RKO (cell line): Measurements from ENCODE around the gene ZNF318.
A peak's percentile ranks its signal among the peaks of the same experiment; 100 is the strongest.
"Not testable (repeated sequence)": the region's sequence is repeated elsewhere in the genome, so short reads cannot be mapped to it uniquely, and the experiment has no call there.

Experiments
- DNase-seq: peaks from one replicate; pipeline ENCODE4 v3.0.0-alpha.2; 2016; ENCODE audit warnings: low spot score

ZNF318 gene

DNA sequence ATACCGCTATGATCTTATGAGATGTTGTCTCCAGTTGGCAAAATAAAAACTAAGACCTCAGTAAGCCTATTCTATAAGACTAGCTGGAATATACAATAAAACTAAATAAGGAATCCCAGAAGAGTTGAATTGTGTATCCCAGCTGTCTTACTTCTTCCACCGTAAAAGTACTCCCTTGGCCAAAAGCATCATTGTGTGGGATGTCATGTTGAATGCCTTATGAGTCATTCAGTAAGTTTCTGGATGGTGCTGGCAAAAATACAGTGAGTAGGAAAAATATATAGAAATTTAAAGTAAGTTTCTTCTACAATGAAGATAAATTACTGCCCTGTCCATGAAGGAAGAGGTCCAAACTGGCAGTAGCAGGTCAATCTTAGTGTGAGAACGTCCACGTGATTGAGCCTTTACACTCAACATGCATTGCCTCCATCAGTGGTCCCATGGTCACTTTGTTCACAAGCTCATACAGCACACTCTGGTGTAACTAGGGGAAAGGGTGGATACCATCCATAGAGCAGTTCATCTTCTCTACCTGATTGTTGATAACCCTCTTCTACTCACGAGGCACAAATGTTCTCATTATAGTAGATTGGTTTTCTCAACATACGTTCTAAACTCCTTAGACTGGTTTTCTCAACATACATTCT lies 13.7 kb upstream of the ZNF318 start:
- DNase-seq: peak; percentile 25

DNA sequence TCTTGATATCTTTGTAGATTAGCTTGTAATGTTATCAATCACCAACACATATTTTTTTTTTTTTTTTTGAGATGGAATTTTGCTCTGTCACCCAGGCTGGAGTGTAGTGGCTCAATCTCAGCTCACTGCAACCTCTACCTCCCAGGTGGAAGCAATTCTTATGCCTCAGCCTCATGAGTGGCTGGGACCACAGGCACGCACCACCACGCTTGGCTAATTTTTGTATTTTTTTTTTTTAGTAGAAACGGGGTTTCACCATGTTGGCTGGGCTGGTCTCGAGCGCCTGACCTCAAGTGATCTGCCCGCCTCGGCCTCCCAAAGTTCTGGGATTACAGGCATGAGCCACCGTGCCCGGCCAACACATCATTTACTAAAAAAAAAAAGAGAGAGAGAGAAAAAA lies 11.4 kb upstream of the ZNF318 start:
- DNase-seq: not testable (repeated sequence)

DNA sequence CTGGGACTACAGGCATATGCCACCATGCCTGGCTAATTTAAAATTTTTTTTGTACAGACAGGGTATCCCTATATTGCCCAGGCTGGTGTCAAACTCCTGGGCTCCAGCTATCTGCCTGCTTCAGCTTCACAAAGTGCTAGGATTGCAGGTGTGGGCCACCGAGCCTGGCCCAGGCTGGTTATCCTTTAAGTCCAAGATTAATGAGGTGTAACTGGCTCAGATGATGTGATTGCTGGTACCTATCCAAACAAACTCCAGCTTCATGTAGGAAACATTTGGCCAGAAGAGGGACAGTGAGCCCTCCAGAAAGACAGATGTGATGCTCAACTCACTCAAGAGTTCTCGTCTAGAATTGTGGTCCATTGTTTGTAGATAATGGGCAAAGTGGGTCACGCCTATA lies 9.2 kb upstream of the ZNF318 start:
- DNase-seq: no peak

DNA sequence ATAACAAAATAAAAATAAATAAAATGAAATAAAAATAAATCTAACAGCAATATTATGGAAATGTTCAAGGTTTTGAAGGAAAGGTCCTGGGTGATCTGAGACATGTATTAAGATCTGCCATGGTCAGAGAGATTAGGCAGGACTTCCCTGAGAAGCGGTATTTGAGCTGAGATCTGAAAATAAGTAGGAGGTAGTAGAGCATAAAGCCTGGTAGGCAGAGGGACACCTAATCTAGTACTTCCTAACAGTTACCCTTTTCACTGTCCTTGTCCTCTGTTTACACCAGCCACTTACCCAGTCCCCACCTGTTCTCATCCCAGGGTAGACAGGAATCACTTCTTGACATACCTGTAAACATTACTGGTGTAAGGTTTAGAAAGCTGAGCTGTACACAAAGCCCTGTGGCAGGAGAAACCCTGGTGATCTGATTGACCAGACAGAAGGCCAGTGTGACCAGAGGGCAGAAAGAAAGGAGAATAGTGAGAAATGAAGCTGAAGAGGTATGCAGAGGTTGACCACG lies 8.3 kb upstream of the ZNF318 start:
- no peak for DNase-seq

DNA sequence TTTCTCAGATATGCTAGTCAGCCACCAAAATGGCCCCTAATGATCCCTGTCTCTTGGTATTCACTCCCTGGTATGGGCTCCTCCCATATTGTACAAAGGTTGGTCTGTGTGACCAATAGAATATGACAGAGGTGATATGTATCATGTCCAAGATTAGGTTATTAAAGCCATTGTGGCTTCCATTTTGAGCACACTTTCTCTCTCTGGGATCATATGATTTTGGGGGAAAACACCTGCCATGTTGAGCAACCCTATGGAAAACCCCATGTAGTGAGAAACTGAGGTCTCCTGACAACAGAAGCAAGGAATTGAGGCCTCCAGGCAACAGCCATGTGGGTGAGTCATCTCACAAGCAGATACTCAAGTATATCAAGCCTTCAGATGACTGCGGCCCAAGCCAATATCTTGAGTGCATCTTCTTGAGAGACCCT lies 7.1 kb upstream of the ZNF318 start:
- no peak for DNase-seq

DNA sequence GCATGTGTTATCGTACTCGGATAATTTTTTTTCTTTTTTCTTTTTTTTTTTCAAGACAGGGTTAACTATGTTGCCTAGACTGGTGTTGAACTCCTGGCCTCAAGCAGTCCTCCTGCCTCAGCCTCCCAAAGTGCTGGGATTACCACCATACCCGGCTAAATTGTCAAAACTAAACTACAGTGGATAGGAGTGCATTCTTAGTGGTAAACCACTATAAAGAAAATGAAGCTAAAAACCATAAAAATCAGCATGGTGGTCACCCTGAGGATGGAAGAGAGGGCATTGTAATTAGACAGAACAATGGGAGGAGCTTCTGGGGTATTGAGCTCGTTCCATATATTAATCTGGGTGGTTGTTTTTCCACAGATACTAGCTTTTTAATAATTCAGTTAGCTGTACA lies 6.2 kb upstream of the ZNF318 start:
- no peak for DNase-seq

DNA sequence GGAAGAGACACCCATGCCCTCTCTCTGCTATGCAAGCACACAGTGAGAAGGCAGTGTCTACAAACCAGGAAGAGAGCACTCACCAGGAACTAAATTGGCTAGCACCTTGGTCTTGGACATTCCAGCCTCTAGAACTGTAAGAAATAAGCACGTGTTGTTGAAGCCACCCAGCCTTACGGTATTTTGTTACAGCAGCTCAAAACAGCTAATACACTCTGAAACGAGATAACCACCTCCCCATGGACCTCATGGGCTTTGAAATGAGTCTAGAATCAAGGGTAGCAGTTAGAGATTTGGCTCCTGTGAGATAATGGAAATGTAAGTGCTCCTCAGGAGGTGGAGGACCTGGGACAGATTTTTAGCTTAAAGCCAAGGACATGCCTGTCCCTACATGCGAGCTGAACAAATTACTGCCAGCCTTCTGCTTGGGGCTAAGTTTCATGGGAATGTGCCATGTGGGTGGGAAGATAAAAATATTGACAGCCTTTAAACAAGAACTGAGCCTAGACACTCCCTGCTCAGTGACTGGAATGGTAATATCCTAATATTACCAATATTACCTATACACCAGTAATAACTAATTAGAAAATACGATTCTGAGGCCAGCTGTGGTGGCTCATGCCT lies 3.9 kb upstream of the ZNF318 start:
- no peak for DNase-seq

DNA sequence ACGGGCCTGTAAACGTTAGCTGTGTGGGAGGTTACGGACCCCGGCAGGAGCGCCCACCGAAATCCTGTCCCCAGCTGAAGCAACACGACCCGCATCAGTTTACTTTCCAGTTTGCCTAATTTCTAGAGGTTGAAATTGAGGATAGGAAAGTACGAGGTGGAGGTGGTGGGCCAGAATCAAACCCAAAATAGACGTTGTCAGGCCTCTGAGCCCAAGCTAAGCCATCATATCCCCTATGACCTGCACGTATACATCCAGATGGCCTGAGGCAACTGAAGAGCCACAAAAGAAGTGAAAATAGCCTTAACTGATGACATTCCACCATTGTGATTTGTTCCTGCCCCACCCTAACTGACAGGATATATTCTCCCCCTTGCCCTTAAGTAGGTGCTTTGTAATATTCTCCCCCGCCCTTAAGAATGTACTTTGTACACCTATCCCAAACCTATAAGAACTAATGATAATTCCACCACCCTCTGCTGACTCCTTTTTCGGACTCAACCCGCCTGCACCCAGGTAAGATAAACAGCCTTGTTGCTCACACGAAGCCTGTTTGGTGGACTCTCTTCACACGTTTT lies 645 bp upstream of the ZNF318 start:
- not testable (repeated sequence) for DNase-seq

DNA sequence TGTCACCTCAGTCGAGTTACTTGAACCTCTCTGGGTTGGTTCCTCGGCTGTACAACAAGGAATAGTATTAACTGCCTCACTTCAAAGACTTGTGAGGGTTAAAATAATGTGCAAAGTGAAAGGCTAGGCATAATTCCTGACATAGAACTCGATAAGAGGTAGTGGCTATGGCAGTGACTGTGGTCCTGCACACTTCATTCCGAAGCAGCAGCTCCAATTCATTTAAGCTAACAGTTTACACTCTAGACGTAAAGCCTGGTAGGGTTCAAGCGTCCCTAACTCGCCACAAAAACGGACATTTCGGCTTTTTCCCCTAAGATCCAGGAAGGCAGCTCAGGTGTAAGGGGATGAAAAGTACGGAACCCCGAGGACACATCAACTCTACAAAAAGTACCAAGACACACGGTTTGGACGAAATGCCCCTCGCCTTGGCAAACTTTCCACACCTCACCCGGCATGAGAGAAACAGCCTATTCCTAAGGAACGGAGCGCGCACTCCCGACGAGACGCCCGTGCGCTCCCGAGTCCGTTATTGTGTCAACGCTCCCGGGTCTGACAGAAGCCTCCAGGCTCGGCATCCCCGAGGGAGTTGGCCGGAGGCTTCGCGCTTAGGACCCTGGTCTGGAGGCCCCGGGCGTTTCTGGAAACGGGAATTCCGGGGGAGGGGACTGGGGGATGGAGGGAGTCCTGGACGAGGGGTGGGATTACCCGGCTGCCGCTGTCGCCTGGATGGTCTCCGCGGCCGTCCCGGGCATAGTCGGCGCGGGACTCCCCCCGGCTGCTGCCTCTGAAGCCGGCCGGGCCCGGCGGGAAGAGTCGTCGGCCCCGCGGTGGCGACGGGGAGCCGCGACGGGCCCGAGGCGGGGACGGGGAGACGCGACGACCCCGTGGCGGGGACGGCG lies 937 bp downstream of the ZNF318 start:
- peak; percentile 49 for DNase-seq

DNA sequence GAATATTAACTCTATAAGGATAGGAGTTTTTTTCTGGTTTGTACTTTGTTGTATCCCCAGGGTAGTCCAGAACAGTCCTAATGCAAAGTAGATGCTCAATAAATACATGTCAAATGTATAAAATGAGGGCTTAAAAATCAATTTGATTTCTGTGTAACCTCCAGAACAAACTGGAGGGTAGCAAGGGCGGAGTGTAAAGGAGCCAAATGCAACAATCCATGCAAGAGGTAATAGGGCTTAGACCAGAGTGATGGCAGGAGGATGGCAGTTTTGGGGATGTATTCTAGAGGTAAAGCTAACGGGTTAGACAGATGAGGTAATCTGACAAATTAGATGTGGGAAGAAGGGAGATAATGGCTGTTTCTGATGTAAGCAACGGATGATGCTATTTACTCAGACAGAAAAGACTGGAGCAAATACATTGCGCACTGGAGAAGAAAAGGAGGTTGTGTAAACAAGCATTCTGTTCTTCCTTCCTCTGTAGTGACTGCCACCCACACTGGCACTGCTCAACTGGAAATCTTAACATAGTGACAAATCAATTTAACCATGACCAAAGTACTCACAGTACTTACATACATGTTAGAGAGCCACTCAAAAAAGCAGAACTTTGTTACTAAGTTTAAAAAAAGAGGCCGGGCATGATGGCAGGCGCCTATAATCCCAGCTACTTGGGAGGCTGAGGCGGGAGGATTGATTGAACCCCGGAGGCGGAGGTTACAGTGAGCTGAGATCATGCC lies 2.0 kb downstream of the ZNF318 start:
- DNase-seq: no peak

DNA sequence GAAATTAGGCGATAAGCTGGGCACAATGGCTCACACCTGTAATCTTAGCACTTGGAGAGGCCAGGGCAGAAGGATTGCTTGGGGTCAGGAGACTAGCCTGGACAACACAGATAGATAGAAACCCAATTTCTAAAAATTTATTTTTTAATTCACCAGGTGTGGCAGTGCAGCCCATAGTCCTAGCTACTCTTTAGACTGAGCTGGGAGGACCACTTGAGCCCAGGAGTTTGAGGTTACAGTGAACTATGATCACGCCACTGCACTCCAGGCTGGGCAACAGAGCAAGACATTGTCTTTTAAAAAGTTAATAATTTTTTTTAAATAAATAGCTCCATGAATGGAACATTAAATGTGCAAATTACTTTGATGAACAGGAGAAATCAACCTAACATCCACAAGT lies 8.2 kb downstream of the ZNF318 start:
- no peak for DNase-seq

DNA sequence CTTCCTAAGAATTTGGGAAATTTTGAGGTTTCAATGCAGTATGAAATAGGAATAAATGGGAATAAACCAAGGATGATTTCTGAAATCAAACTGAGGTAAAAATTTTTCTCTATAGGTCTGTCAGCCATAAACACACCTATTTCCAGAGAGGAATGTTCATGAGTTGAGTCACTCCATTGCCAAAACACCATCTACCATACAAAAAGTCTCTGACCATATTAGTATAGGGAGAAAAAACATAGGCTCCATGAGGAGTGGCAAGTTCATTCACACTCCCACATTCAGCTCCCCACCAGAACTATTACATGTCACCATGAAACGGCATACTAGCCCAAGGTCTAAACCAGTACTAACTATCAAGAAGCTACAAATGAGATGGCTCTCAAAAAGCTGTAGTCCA lies 9.6 kb downstream of the ZNF318 start:
- DNase-seq: no peak

DNA sequence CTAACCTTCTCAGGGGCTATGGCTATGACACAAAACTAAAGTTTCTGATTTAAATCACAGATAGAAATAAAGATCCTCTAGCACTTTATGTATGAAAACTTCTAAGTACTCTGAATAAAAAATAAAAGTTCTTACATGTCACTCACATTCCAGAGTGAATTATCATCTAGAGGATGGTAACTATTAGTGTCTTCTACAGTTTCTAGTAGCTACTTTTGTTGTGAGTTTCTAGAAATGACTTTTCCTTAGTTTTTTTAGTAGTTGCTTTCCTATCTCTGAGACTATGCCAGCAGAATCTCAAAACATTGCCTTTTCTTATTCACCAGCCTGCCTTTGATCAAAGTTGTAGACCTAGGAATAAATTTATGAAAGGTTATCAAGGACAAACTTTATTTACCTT lies 10.1 kb downstream of the ZNF318 start:
- no peak for DNase-seq

DNA sequence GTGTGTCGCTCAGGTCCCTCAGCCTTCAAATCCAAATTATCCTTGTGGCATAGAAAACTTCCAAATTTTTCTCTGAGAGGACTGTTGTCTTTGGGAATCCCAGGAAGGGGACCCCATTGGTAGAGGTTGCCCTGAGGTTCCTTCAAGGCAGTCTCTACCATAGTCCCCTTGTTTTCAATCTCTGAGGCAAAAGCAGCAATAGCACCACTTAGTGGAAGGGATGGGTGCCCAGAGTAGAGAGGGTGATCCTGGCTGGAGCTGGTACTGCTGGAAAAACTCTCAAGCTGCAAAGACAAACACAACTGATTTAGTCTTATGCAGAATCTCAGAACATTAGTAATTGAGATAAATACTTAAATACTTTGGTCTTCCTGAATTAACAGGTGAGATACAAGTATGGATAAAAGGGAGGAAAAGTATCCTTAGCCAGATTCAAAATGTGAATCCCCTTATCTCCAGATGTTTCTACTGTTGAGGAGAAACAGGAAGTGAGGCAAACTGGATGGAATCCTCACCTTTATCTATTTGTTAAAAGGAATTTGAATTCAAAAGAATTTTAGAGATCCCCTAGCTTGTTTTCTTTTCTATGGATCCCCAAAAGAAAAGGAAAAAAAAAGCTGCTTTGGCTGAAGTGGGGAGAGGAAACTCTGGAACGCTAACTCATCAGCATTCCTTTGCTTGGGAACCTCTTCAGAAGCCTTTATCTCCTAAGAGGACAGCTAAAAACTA lies 13.4 kb downstream of the ZNF318 start:
- peak; percentile 15 for DNase-seq

DNA sequence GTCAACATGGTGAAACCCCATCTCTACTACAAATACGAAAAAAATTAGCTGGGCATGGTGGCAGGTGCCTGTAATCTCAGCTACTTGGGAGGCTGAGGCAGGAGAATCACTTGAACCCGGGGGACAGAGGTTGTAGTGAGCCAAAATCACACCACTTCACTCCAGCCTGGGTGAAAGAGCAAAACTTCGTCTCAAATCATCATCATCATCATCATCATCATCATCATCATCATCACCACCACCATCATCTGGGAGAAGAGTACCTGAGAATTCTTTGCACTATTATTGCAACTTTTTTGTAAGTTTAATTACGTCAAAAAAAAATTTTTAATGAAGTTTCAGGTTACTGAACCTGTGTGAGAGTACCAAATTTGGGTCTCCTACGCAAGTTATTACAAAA lies 17.5 kb downstream of the ZNF318 start:
- DNase-seq: not testable (repeated sequence)

DNA sequence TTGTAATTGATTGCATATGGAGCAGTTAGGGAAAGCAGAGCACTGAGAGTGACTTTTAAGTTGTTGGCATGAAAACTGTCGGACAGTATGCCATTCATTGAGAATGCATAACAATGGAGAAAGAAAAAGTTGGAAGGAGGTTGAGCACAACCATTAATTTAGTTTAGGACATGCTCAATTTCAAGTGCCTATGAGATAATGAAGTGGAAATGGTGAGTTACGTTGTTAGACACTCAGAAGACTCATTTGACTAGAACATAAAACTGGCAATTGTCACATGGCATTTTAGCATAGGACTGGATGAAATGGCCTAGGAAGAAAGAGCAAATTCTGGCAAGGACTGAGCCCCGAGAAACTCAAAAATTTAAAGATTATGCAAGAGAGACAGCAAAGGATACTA lies 22.0 kb downstream of the ZNF318 start:
- DNase-seq: no peak

DNA sequence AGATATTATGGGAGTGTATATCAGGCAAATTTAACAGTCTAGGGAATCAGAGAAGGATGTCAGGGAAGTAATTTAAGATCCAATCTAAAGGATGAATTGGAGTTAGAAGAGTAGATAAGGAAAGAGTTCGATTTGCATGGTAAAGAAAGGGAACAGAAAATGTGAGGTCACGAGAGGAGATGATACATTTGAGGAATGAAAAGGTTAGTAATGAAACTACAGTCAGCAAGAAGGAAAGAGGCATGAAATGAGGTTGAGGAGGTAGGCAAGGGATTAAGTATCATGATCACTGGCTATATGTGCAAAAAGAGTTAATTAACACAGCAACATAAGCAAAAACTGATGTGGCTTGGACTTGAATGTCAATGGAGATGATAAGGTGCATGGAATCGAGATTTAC lies 22.4 kb downstream of the ZNF318 start:
- DNase-seq: no peak

DNA sequence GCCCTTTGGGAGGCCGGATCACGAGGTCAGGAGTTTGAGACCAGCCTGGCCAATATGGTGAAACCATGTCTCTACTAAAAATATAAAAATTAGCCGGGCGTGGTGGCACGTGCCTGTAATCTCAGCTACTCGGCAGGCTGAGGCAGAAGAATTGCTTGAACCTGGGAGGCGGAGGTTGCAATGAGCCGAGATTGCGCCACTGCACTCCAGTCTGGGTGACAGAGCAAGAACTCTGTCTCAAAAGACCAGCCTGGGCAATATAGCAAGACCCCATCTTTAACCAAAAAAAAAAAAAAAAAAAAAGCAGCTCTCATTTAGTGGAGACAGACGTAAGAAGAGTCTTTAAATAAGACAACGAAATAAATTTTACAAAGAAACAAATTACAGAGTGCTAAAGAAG lies 23.2 kb downstream of the ZNF318 start:
- DNase-seq: not testable (repeated sequence)

DNA sequence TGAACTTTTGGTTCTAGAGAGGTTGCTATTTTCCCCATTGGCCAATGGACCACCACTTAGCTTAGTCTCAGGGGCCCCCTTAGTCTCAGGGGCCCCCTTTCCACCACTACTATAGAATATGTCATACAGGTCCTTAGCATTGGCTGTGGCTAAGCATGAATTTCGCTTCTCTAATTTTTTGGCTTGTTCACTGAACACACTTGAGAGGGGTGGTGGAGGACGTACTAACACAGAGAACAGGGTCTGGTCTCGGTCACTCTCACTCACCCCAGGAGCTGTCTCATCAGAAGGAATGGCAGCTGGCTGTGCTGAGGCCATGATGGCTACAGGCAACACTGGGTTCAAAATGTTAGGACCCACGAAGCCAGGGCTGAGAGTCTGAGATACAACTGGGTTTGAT lies 30.3 kb downstream of the ZNF318 start:
- no peak for DNase-seq

DNA sequence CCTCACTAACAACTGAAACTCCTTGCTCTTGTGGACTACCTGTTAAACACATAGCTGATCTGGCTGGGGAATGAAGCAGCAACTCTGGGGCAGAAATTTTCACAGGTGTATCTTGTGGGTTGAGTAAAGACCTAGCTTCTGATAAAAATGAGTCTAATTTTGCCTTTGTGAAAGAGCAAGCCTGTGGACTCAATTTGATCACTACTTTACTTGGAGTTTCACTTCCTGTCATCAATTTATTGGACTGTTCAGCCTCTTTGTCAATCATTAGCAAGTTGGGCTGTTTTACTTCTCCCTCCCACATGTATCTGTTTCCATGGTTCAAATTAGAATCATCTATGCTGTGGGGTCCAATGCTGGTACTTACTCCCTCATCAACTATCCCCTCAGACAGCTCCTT lies 31.2 kb downstream of the ZNF318 start:
- DNase-seq: no peak

DNA sequence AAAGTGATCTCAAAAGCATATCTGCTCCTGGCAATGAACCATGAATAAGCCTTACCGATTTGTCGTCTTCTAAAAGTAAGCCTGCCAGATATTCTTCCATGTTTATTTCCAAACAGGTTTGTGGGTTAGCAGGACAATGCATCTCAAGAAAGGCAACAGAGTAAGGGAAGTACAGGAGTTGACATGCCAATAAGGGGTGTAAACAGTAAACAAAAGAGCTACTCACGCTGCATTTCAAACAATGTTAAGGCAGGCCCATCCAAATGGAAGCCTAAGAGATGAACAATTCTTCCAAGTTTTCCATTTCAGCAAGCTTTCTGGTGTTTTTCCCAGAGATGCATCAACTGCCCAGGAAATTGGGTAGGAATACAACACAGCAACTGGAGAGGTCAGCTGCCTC lies 33.1 kb downstream of the ZNF318 start:
- no peak for DNase-seq
